Measurements from ENCODE around the gene PLXNA4. TPM values are rescaled to one million over a fixed set of nuclear protein-coding genes. Genes with fewer than 3 reads are reported as not detected.

Gene PLXNA4
- total and polyA plus RNA-seq, 2 experiments from 2014 or later: 7.3 to 33.3 TPM

DNA sequence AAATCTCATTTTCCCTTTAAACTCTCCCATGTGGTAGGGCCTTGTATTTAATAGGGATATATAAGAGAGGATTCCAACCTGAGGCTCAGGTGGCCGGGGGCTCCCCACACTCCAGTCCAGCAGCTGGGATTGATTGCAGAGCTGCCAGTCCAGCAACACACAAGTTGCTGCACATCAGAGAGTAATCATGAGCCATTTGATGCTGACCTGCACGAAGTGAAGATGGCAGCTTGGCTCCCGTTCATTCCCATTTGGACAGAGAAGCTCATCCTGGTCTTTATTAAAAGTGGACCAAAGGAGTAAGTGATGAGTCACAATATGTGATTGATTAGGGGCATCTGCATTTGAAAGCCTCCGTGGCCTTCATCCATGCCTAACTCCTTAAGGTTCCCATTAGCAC lies 202.4 kb downstream of the PLXNA4 start:
- TF ChIP-seq, protein P1, sequence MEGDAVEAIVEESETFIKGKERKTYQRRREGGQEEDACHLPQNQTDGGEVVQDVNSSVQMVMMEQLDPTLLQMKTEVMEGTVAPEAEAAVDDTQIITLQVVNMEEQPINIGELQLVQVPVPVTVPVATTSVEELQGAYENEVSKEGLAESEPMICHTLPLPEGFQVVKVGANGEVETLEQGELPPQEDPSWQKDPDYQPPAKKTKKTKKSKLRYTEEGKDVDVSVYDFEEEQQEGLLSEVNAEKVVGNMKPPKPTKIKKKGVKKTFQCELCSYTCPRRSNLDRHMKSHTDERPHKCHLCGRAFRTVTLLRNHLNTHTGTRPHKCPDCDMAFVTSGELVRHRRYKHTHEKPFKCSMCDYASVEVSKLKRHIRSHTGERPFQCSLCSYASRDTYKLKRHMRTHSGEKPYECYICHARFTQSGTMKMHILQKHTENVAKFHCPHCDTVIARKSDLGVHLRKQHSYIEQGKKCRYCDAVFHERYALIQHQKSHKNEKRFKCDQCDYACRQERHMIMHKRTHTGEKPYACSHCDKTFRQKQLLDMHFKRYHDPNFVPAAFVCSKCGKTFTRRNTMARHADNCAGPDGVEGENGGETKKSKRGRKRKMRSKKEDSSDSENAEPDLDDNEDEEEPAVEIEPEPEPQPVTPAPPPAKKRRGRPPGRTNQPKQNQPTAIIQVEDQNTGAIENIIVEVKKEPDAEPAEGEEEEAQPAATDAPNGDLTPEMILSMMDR (IDR thresholded peaks at IDR 0.05; ENCODE audit: low read depth, low read length): no peak
- Histone ChIP-seq H3K27ac (no peak overlapping the region), H3K4me3 (no peak overlapping the region), H3K27me3 (no peaks in the 10 kb centered on the region), H3K9me3 (ENCODE audit: low read depth) (no peaks in the 10 kb centered on the region), H3K36me3 (no peaks in the 10 kb centered on the region), H3K4me1 (ENCODE audit: low read depth) (peaks cover 38% of the 10 kb centered on the region)
- DNase-seq (ENCODE audit: low read depth in 1 of 2, low spot score in 1 of 2): no peak

DNA sequence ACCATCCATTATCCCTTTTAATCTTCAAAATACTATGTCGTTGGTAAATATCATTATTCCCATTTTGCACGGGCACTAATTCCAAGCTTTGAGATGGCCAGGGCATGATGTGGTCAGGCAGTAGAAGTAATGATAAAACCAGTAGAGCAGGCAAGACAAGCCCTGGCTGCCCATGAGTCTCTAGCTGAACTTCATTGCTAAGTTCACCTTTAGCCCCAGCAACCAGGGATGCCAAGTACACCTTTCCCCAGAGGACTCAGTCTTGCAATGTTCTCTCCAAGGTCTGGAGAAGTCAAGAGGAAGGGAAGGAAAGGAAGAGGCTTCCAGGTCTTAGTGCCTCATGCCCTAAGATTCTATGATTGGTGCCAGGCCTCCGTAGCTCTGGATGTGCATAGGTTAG lies 203.2 kb downstream of the PLXNA4 start:
- TF ChIP-seq, protein P1 (IDR thresholded peaks at IDR 0.05; ENCODE audit: low read depth, low read length): no peak
- Histone ChIP-seq H3K27me3 (no peaks in the 10 kb centered on the region), H3K27ac (no peak overlapping the region), H3K4me3 (no peak overlapping the region), H3K36me3 (no peaks in the 10 kb centered on the region), H3K9me3 (ENCODE audit: low read depth) (no peaks in the 10 kb centered on the region), H3K4me1 (ENCODE audit: low read depth) (peaks cover 42% of the 10 kb centered on the region)
- no peak for DNase-seq (ENCODE audit: low read depth in 1 of 2, low spot score in 1 of 2)

DNA sequence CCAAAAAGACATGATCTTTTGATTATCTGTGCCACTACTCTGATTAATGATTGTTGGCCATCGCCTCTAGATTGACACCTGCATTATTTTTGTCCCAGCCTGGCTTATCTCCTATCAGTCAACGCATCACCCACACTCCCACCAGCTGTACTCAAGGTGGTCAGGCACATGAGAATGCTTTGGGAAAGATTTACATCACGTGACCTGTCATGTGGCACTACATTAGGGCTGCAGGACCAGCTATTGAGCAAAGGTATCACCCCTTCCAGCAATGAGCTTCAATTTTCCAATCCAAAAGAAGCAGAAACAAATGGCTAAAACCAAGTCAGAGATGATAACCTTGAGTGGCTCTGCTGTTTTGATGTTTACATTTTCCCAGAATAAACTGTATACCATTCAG lies 204.3 kb downstream of the PLXNA4 start:
- H3K27ac ChIP-seq: no peak overlapping the region
- no peak for DNase-seq (ENCODE audit: low read depth in 1 of 2, low spot score in 1 of 2)
- peaks cover 35% of the 10 kb centered on the region for H3K4me1 ChIP-seq (ENCODE audit: low read depth)
- H3K36me3 ChIP-seq: no peaks in the 10 kb centered on the region
- H3K9me3 ChIP-seq (ENCODE audit: low read depth): no peaks in the 10 kb centered on the region
- H3K27me3 ChIP-seq: no peaks in the 10 kb centered on the region
- TF ChIP-seq, protein P1 (IDR thresholded peaks at IDR 0.05; ENCODE audit: low read depth, low read length): no peak
- H3K4me3 ChIP-seq: no peak overlapping the region

DNA sequence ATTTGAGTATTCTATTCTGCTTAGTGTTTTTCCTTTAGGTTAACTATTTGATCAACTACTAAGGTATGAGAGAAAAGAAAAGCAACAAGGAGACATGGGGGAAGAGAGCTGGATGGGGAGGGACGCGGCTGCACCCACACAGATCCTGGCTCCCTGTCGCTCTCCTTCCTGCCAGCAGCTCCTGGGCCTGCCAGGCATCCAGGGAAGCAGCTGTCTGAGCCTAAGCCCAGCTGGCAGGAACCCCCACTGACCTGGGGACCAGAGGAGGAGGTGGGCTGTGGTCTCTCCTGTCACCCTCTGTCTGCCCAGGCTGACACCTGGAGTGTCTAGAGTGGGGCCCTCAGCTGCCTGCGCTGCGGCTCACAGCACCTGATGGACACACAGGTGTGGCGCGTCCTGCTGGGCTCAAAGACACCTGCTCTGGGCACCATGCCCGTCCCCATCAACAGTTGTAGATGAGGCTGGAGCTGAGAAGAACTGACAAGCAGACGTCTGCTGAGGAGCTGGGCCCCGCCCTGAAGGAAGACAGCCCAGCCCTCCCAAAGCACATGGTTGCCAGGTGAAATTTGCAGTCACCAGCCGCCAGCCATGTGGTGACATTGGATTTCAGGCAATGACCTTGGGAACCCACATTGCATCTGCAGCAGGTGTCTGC lies 207.9 kb downstream of the PLXNA4 start:
- Histone ChIP-seq H3K4me3 (no peak overlapping the region), H3K9me3 (ENCODE audit: low read depth) (no peaks in the 10 kb centered on the region), H3K4me1 (ENCODE audit: low read depth) (peaks cover 21% of the 10 kb centered on the region), H3K27ac (no peak overlapping the region), H3K27me3 (no peaks in the 10 kb centered on the region), H3K36me3 (no peaks in the 10 kb centered on the region)
- DNase-seq (ENCODE audit: low read depth in 1 of 2, low spot score in 1 of 2): no peak
- TF ChIP-seq, protein P1 (IDR thresholded peaks at IDR 0.05; ENCODE audit: low read depth, low read length): no peak

DNA sequence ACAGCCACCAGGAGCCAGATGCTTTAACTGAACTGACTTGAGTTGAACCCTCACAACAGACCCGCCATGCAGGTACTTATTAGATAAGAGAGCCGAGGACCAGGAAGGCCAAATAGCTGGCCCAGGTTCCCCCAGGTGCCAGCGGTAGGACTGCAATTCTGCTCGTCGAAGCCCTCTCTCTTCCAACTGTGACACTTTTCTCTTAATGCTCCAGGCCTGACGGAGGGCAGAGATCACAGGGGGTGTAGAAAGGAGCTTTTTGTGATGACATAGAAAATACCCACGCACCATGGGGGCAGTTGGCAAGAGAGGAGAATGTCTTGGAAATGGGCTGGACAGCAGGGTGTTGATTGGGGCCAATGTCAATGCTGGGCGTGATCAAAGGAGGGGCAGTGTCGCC lies 208.5 kb downstream of the PLXNA4 start:
- Histone ChIP-seq H3K4me3 (no peak overlapping the region), H3K27ac (no peak overlapping the region), H3K36me3 (no peaks in the 10 kb centered on the region), H3K9me3 (ENCODE audit: low read depth) (no peaks in the 10 kb centered on the region), H3K4me1 (ENCODE audit: low read depth) (peaks cover 21% of the 10 kb centered on the region), H3K27me3 (no peaks in the 10 kb centered on the region)
- TF ChIP-seq, protein P1 (IDR thresholded peaks at IDR 0.05; ENCODE audit: low read depth, low read length): no peak
- no peak for DNase-seq (ENCODE audit: low read depth in 1 of 2, low spot score in 1 of 2)
